ENCODE measurements around the gene PCDH17.

The PCDH17 gene

GRCh38 chr13:57740719-57741118 lies 109.2 kb downstream of the PCDH17 start:
- DNase-seq, result no peak

- no peak for DNase-seq
Observed at GRCh38 chr13:57748096-57748495, 116.6 kb downstream of the PCDH17 start.

GRCh38 chr13:57760951-57761350 lies 129.4 kb downstream of the PCDH17 start:
- DNase-seq, result no peak

GRCh38 chr13:57763689-57764088 lies 132.1 kb downstream of the PCDH17 start:
- no peak for DNase-seq
